Gastroesophageal sphincter (tissue), 4 donors: ENCODE data around the gene CHST11. TPM values are rescaled to one million over a fixed set of nuclear protein-coding genes. Genes with fewer than 3 reads are reported as not detected.

ENCODE experiments used
- ATAC-seq: fragments of 150-250 bp; one replicate; pipeline ENCODE4 v1.9.1; 2016; ENCODE audit warnings: mild to moderate bottlenecking, moderate library complexity
- H3K27ac ChIP-seq, 4 donors: fragments of 200-600 bp; sonication (generic) in 3 of 4; 1 replicate in 3 of 4; 2 replicates in 1 of 4; pipeline ENCODE4 v1.5.1; 2016 to 2019
- H3K27me3 ChIP-seq: fragments of 200-600 bp; sonication (generic); one replicate; pipeline ENCODE4 v1.5.1; 2019
- H3K36me3 ChIP-seq, 2 donors: fragments of 200-600 bp; sonication (generic); one replicate each; pipeline ENCODE4 v1.5.1; 2019; ENCODE audit warnings: control low read depth in 1 of 2
- H3K4me1 ChIP-seq, 3 donors: fragments of 200-600 bp; sonication (generic); 1 replicate in 2 of 3; 2 replicates in 1 of 3; pipeline ENCODE4 v1.5.1; 2016 to 2019; ENCODE audit warnings: control low read depth in 2 of 3
- H3K4me3 ChIP-seq, 2 donors: fragments of 200-600 bp; sonication (generic); one replicate each; pipeline ENCODE4 v1.5.1; 2019; ENCODE audit warnings: mild to moderate bottlenecking in 1 of 2, moderate library complexity in 1 of 2
- H3K9me3 ChIP-seq, 3 donors: fragments of 200-600 bp; sonication (generic); one replicate each; pipeline ENCODE4 v1.5.1; 2017 to 2019; ENCODE audit warnings: control low read depth in 2 of 3
- EP300 ChIP-seq: sonication (generic); formaldehyde crosslinking; IDR thresholded peaks from one replicate; pipeline ENCODE4 v1.6.1; 2017; ENCODE audit warnings: antibody characterized with exemption, mild to moderate bottlenecking
- POLR2A ChIP-seq, 2 donors: fragments of 450-650 bp; IDR thresholded peaks; one replicate each; pipeline ENCODE4 v1.6.1; 2017; ENCODE audit warnings: antibody characterized with exemption in 2 of 2, mild to moderate bottlenecking in 2 of 2, moderate library complexity in 1 of 2
- POLR2AphosphoS5 ChIP-seq: sonication (generic); formaldehyde crosslinking; IDR thresholded peaks from one replicate; pipeline ENCODE4 v1.6.1; 2017; ENCODE audit warnings: antibody characterized with exemption
- WGBS, 2 donors: methylation state at CpG; one replicate each; pipeline ENCODE4 v1.1.5; 2018; ENCODE audit warnings: low coverage in 1 of 2; 5-methylcytosine and 5-hydroxymethylcytosine counted together
- total RNA-seq, 4 donors: library from RNA; depleted of rRNA; stranded (reverse); fragments of >200 nt; gene quantifications; one replicate each; pipeline ENCODE4 v1.1.0, GENCODE V29; 2016
- TF ChIP-seq, protein P1 (sequence below), 4 experiments: fragments of 200-600 bp in 2 of 4; fragments of 450-650 bp in 2 of 4; sonication (generic) in 1 of 4; IDR thresholded peaks; one replicate each; pipeline ENCODE4 v1.5.1; 2017 to 2019; ENCODE audit warnings: antibody characterized with exemption in 4 of 4, mild to moderate bottlenecking in 2 of 4, moderate library complexity in 2 of 4

The CHST11 gene
- total RNA-seq, 4 donors from 2014 or later: 4.3 to 15.6 (median 11.0) TPM

DNA sequence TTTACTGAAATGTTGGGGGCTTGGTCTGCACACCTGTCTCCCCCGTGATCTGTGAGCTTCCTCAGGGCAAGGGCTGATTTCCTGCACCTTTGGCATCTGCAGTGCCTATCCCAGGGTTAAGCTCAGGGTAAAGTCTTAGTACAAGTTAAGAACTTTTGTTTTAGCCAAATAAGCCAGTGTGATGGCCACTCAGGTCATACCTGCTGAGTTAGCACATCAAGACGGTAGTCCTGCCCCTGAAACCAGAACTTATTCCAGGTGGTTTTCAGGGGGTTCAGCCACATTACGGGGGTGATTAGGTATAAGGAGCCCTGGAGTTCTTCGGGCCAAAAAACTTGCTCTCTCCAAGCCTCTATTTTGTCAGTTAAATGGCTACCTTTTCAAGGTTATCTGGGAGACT, 21.6 kb upstream of the CHST11 start:
- Histone ChIP-seq H3K27ac (no peak overlapping the region), H3K4me3 (no peak overlapping the region), H3K4me1 (no peaks in the 10 kb centered on the region), H3K9me3 (no peaks in the 10 kb centered on the region), H3K27me3 (no peaks in the 10 kb centered on the region), H3K36me3 (no peaks in the 10 kb centered on the region)
- no peak for TF ChIP-seq POLR2AphosphoS5
- TF ChIP-seq POLR2A (IDR thresholded peaks at IDR 0.05): no peak
- TF ChIP-seq, protein P1, sequence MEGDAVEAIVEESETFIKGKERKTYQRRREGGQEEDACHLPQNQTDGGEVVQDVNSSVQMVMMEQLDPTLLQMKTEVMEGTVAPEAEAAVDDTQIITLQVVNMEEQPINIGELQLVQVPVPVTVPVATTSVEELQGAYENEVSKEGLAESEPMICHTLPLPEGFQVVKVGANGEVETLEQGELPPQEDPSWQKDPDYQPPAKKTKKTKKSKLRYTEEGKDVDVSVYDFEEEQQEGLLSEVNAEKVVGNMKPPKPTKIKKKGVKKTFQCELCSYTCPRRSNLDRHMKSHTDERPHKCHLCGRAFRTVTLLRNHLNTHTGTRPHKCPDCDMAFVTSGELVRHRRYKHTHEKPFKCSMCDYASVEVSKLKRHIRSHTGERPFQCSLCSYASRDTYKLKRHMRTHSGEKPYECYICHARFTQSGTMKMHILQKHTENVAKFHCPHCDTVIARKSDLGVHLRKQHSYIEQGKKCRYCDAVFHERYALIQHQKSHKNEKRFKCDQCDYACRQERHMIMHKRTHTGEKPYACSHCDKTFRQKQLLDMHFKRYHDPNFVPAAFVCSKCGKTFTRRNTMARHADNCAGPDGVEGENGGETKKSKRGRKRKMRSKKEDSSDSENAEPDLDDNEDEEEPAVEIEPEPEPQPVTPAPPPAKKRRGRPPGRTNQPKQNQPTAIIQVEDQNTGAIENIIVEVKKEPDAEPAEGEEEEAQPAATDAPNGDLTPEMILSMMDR (IDR thresholded peaks at IDR 0.05): no peak
- no peak for TF ChIP-seq EP300
- WGBS, 2 donors: 75 to 82% methylated on average over 2 to 4 of the region's 4 CpGs
- no peak for ATAC-seq

DNA sequence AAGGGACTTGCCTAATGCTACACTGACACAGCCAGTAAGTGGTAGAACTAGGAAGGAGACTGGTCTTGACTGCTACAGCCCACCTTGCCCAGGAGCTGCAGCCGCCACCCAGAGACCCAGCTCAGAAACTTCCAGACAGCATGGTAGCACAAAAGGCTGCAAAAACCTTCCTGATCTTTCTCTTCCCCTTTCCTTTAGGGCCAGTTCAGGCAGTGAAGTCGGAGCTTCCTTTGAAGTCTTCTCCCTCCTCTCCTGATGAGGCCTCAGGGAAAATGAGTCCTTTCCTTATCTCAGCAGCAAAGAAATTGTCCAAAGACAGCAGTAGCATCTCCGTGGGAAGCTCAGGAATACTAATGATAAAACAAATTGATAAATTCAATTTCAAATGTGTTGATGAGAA, 21.0 kb upstream of the CHST11 start:
- no peaks in the 10 kb centered on the region for H3K9me3 ChIP-seq
- ATAC-seq: no peak
- no peak for TF ChIP-seq POLR2A (IDR thresholded peaks at IDR 0.05)
- no peak for TF ChIP-seq EP300
- TF ChIP-seq, protein P1 (IDR thresholded peaks at IDR 0.05): no peak
- no peak for TF ChIP-seq POLR2AphosphoS5
- no peaks in the 10 kb centered on the region for H3K4me1 ChIP-seq
- no peaks in the 10 kb centered on the region for H3K27me3 ChIP-seq
- 53 to 70% methylated on average over 2 of the region's 3 CpGs for WGBS, 2 donors
- H3K36me3 ChIP-seq: no peaks in the 10 kb centered on the region
- H3K27ac ChIP-seq: no peak overlapping the region
- H3K4me3 ChIP-seq: no peak overlapping the region

DNA sequence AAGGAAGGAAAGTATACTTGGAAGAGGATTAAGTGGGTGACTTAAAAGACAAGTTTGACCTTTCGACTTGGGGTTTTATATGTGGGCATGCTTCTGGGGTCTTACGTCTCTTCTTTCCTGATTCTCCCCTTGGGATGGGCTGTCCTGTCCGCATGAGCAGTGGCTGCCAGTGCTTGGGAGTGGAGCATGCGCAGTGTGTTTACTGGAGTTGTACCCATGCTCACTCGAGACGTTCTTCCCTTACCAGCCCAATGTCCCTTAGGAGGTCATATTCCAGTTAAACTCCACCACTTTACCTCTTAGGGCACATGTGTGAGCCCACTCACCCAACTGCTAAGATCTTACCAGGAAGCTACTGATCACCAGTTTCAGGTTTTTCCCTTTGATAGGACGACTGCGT, 20.0 kb upstream of the CHST11 start:
- Histone ChIP-seq H3K27me3 (no peaks in the 10 kb centered on the region), H3K4me1 (no peaks in the 10 kb centered on the region), H3K27ac (no peak overlapping the region), H3K36me3 (no peaks in the 10 kb centered on the region), H3K9me3 (no peaks in the 10 kb centered on the region), H3K4me3 (no peak overlapping the region)
- TF ChIP-seq, protein P1 (IDR thresholded peaks at IDR 0.05): no peak
- TF ChIP-seq POLR2A (IDR thresholded peaks at IDR 0.05) (no peak), EP300 (no peak)
- WGBS, 2 donors: 56 to 91% methylated on average over 2 to 6 of the region's 8 CpGs
- no peak for ATAC-seq

DNA sequence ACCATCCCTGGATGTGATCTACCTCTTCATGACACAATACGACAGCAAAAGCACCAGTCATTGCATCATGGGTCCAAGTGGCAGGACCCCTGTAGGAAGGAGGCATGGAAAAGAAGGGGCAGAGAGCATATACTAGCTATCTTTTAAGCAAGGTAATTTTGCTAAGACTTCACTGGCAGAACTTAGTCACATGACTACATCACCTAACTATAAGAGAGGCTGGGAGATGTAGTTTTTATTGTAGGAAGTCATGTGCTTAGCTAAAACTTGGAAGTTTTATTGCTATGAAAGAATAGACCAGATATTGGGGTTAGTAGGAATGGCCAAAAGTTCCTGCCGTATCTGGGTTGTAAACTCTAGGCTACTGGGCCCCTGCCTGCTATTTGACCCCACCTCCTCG, 18.6 kb upstream of the CHST11 start:
- Histone ChIP-seq H3K27me3 (no peaks in the 10 kb centered on the region), H3K9me3 (no peaks in the 10 kb centered on the region), H3K36me3 (no peaks in the 10 kb centered on the region), H3K4me3 (no peak overlapping the region), H3K27ac (no peak overlapping the region), H3K4me1 (no peaks in the 10 kb centered on the region)
- TF ChIP-seq, protein P1 (IDR thresholded peaks at IDR 0.05): no peak
- TF ChIP-seq EP300 (no peak), POLR2AphosphoS5 (no peak), POLR2A (IDR thresholded peaks at IDR 0.05) (no peak)
- 75 to 85% methylated on average over 2 to 3 of the region's 3 CpGs for WGBS, 2 donors
- ATAC-seq: no peak

DNA sequence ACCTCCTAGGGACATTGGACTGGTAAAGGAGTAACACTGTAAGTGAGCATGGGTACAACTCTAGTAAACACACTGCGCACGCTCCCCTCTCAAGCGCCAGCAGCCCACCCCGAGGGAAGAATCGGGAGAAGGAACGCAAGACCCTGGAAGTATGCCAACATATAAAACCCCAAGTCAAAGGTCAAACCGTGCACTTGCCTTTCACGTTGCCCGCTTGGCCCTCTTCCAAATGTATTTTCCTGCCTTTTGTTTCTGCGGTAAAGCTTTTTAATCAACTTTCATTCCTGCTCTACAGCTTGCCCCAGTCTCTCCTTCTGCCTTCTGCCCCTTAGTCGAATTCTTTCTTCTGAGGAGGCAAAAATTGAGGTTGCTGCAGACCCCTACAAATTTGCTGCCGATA, 17.6 kb upstream of the CHST11 start:
- Histone ChIP-seq H3K4me3 (no peak overlapping the region), H3K36me3 (no peaks in the 10 kb centered on the region), H3K9me3 (no peaks in the 10 kb centered on the region), H3K27ac (no peak overlapping the region), H3K27me3 (no peaks in the 10 kb centered on the region), H3K4me1 (no peaks in the 10 kb centered on the region)
- ATAC-seq: no peak
- TF ChIP-seq POLR2A (IDR thresholded peaks at IDR 0.05): no peak
- TF ChIP-seq EP300: no peak
- WGBS, 2 donors: 81% methylated on average over 11 to 12 of the region's 12 CpGs
